Measurements from ENCODE around the gene AGBL4.

Gene AGBL4

GRCh38 chr1:48627486-48627885, 1396.3 kb downstream of the AGBL4 start:
- DNase-seq = no peak

GRCh38 chr1:48619539-48619938, 1404.2 kb downstream of the AGBL4 start:
- no peak for DNase-seq

DNA sequence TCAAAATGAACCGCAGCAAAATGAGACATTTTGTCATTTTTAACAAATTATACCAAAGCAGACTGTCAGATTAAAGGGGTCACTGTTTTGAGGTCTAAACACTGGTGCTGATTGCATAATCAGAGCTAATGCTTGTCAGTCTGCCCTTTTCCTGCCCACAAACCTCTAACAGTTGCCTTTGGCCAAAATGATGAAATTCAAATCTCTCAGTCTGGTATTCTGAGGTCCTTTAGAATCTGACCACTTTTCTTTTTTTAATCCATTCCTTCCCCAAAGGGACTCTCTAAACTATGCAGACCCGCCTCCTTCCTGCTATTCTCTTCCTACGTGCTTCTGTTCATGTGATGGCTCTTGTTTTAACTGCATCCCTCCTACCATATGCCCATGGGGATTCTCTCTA, 1406.5 kb downstream of the AGBL4 start:
- DNase-seq = peak; percentile 99

- DNase-seq = peak; percentile 93
These were observed 1407.0 kb downstream of the AGBL4 start for GRCh38 chr1:48616710-48617109.

- peak; percentile 77 for DNase-seq
These were observed 1411.9 kb downstream of the AGBL4 start for GRCh38 chr1:48611841-48612240.

GRCh38 chr1:48610628-48611542, 1412.9 kb downstream of the AGBL4 start:
- DNase-seq = no peak

- no peak for DNase-seq
These were observed 1414.9 kb downstream of the AGBL4 start for GRCh38 chr1:48608882-48609281.

DNA sequence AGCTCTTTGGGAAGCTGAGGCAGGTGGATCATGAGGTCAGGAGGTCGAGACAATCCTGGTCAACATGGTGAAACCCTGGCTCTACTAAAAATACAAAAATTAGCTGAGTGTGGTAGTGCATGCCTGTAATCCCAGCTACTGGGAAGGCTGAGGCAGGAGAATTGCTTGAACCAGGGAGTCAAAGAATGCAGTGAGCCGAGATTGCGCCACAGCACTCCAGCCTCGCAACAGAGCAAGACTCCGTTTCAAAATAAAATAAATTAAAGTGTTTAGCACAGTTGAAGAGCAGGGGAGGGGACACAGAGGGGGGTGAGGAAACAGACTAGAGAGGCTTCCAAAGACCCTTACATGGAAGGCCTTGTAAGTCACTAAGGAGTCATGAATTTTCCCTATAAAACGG, 1420.5 kb downstream of the AGBL4 start:
- DNase-seq = no peak

GRCh38 chr1:48602349-48602748, 1421.4 kb downstream of the AGBL4 start:
- DNase-seq = no peak

DNA sequence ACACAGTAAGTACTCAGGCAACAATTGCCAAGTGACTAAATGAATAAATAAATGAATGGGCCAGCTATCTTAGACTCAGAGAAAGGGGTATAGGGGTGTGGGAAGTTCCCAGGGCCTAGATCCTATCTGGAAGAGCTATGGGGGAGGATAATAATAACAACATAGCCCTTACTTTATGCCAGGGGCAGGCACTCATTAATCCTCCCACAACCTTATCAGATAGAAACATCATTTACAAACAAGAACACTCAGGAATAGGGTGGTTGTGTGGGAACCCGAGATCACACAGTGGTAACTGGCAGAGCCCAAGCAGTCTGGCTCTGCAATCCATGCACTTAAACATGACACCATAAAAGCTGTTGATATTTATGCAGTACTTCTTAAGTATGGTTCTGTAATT, 1423.6 kb downstream of the AGBL4 start:
- DNase-seq = no peak

- DNase-seq = no peak
These were observed 1426.1 kb downstream of the AGBL4 start for GRCh38 chr1:48597663-48598062.

DNA sequence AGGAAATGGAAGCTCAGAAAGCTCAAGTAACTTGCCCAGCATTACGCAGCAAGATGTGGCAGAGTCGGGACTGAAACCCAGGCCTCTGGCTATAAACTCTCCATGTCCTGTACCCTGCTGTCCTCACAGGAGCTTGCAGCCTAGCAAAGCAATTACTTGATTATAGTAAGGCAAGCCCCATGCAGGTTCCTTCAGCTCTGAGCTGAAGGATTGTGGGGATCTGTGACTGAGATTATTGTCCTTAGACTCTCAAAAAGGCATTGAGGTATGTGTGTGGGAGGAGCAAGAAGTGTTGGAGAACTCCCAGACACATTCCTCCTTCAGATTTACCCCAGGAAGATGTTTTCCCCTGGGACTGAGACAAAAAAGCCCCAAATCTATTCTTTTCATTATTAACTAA, 1427.7 kb downstream of the AGBL4 start:
- DNase-seq = no peak

DNA sequence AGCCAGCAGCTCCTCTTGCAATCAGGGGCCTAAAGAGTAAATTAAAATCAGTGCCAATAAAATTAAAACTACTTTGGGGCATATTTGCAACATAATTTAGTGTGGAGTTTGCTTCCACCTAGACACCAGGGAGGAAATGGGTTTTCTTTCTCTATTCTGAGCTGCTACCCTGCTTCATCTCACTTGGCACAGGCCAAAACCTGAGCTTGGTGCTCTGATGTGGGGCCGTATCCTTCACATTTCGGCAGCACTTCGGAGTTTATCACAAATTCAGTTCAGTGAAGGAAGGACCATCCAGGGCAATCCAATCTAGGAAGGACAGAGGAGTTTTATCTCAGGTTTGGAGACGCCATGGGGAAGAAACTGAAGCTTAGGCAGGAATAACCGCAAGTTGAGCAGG, 1428.1 kb downstream of the AGBL4 start:
- no peak for DNase-seq

DNA sequence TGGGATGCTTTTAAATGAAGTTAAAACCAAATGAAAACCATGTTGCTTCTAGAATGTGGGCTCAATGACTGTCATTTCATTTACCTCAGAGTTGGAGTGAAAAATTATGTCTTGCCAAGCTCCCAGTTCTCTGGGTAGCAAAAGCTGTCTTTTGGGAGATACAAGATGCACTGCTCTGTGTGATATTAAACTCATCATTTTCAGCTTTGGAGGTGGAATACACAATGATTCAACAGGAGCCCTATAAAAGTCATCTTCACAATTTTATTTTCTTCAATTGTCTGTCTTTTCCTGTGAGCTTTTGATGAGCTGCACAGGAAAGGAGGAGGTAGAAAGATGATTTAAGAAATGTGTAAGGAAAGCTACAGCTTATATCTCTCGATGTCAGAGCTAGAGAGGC, 1431.4 kb downstream of the AGBL4 start:
- no peak for DNase-seq

GRCh38 chr1:48591181-48591580, 1432.6 kb downstream of the AGBL4 start:
- DNase-seq = no peak

- no peak for DNase-seq
These were observed 1435.7 kb downstream of the AGBL4 start for GRCh38 chr1:48588061-48588460.

- DNase-seq = no peak
These were observed 1441.3 kb downstream of the AGBL4 start for GRCh38 chr1:48582408-48582807.

GRCh38 chr1:48581270-48581669, 1442.5 kb downstream of the AGBL4 start:
- no peak for DNase-seq

GRCh38 chr1:48576565-48576964, 1447.2 kb downstream of the AGBL4 start:
- peak; percentile 61 for DNase-seq

DNA sequence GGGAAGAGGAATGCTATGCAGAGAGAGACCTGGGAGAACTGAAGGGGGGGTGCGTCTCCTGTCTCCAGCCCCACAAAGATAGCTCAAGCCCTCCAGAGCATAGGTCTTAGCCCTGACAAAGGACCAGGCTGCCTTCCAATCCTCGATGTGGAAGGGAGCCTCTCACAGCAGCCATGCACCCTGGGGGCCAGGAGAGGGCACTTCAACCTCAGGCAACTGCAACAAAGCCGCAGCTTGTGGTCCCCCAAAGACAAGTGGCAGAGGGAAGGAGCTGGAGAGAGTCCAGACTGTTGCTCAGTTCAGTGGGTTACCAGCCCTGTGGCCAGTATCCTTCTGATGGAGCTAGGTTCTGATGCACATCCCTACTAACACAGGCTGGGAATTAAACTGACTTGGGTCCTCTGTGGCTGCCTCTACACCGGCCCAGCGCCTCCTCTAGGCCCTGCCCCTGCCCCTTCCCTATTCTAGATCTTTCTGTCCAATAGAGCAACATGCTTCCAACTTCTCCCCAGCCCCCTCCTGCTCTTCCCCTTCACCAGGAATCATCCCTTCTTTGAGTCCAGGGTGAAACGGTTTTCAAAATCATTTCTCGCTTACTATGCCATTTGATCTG, 1451.0 kb downstream of the AGBL4 start:
- DNase-seq = peak; percentile 81

DNA sequence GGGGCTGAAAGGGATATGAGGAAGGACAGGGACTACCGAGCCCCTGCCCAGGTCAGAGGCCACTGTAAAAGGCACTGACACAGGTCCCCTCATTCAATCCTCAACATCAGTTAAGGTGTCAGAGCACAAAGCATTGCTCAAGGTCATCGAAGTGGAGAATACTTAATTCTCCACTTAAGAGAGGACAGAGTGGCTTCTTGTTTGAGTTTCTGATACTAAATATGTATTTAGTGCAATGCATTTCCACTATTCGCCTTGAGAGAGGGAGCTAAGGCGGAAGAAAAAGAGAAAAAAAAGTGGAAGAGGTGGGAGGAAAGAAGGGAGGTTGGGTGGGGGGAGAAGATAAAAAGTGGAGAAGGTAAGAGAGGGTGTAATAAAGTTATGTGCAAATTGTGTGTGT, 1451.6 kb downstream of the AGBL4 start:
- DNase-seq = no peak

GRCh38 chr1:48571303-48571987, 1452.3 kb downstream of the AGBL4 start:
- DNase-seq = no peak

- no peak for DNase-seq
These were observed 1453.2 kb downstream of the AGBL4 start for GRCh38 chr1:48570568-48570967.

DNA sequence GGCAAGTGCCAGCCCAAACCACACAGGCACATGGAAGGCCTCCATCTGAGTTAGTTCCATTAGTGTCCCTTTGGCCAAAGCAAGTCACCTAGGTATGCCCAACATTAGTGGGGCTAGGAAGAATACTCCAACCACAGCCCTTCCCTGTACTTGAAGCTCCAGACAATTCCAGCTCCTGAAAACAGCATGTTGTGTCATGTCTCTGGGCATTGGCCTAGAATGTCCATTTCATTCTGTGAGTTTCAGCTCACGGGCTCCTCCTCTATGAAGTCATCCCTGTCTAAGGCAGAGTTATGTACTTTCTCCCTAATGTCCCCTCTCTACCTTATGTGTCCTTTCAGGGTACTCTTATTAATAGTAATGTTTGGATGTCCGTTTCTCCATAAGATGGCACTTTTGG, 1455.3 kb downstream of the AGBL4 start:
- DNase-seq = no peak

Measured in MV-4-11 (cell line).